Keratinocyte (primary cell): ENCODE measurements around the gene RTEL1. TPM values are rescaled to one million over a fixed set of nuclear protein-coding genes. Genes with fewer than 3 reads are reported as not detected.

ENCODE experiments used
- DNase-seq: peaks from one replicate; pipeline ENCODE4 v3.0.0-alpha.2; 2011; ENCODE audit warnings: low read depth, missing footprints, low spot score
- FAIRE-seq: peaks from 2 replicates; lab custom pipeline; 2011; peaks lifted over from hg19 to GRCh38; lab: Jason Lieb, UNC
- H2AFZ ChIP-seq: 2 replicates; pipeline ENCODE4 v1.6.0; 2012; ENCODE audit warnings: low read length, control low read depth, inconsistent platforms; ENCODE audit not compliant: control insufficient read depth
- H3K27ac ChIP-seq: 2 replicates; pipeline ENCODE4 v1.5.1; 2011; ENCODE audit warnings: low read length; ENCODE audit not compliant: control insufficient read depth, insufficient read depth
- H3K27me3 ChIP-seq: 3 replicates; pipeline ENCODE4 v1.6.0; 2011; ENCODE audit warnings: low read length; ENCODE audit not compliant: control insufficient read depth, insufficient read depth; ENCODE audit errors: extremely low read depth
- H3K36me3 ChIP-seq, 2 experiments: 2 replicates in 1 of 2; 3 replicates in 1 of 2; pipeline ENCODE4 v1.5.1; 2011; ENCODE audit warnings: low read length in 2 of 2, mild to moderate bottlenecking in 1 of 2; ENCODE audit not compliant: control insufficient read depth in 2 of 2, insufficient read depth in 2 of 2; ENCODE audit errors: extremely low read depth in 1 of 2
- H3K4me1 ChIP-seq: 3 replicates; pipeline ENCODE4 v1.5.1; 2011; ENCODE audit warnings: low read length; ENCODE audit not compliant: control insufficient read depth, insufficient read depth; ENCODE audit errors: extremely low read depth
- H3K4me2 ChIP-seq: 3 replicates; pipeline ENCODE4 v1.6.0; 2011; ENCODE audit warnings: low read depth, low read length; ENCODE audit not compliant: control insufficient read depth, insufficient read depth; ENCODE audit errors: extremely low read depth
- H3K4me3 ChIP-seq, 3 experiments: fragments of 200-600 bp in 1 of 3; sonication (generic) in 1 of 3; 2 replicates in 2 of 3; 3 replicates in 1 of 3; pipeline ENCODE4 v1.5.1; 2011 to 2016; ENCODE audit warnings: low read length in 3 of 3, mild to moderate bottlenecking in 3 of 3, control low read depth in 2 of 3, inconsistent platforms in 1 of 3, low read depth in 1 of 3, mixed read lengths in 1 of 3, mixed run types in 1 of 3, moderate library complexity in 1 of 3; ENCODE audit not compliant: control insufficient read depth in 2 of 3, insufficient read depth in 2 of 3; ENCODE audit errors: extremely low read depth in 1 of 3
- H3K79me2 ChIP-seq: 2 replicates; pipeline ENCODE4 v1.6.0; 2012; ENCODE audit warnings: low read length; ENCODE audit not compliant: control insufficient read depth, insufficient read depth
- H3K9ac ChIP-seq: 3 replicates; pipeline ENCODE4 v1.6.0; 2011; ENCODE audit warnings: low read length; ENCODE audit not compliant: control insufficient read depth, insufficient read depth; ENCODE audit errors: extremely low read depth
- H3K9me1 ChIP-seq: 3 replicates; pipeline ENCODE4 v1.6.0; 2011; ENCODE audit warnings: low read length; ENCODE audit not compliant: control insufficient read depth, insufficient read depth; ENCODE audit errors: extremely low read depth
- H3K9me3 ChIP-seq: 2 replicates; pipeline ENCODE4 v1.5.1; 2012; ENCODE audit warnings: low read depth, low read length; ENCODE audit not compliant: control insufficient read depth
- H4K20me1 ChIP-seq: 3 replicates; pipeline ENCODE4 v1.6.0; 2011; ENCODE audit warnings: low read length; ENCODE audit not compliant: control insufficient read depth, insufficient read depth; ENCODE audit errors: extremely low read depth
- CTCF ChIP-seq, 3 experiments: IDR thresholded peaks in 1 of 3; conservative IDR thresholded peaks in 1 of 3; optimal IDR thresholded peaks in 1 of 3; 2 replicates in 2 of 3; 3 replicates in 1 of 3; pipeline versions ENCODE3 to v1.5.1; 2011; ENCODE audit warnings: low read length in 3 of 3, mild to moderate bottlenecking in 3 of 3, moderate library complexity in 2 of 3, control low read depth in 1 of 3, inconsistent platforms in 1 of 3; ENCODE audit not compliant: insufficient read depth in 2 of 3; ENCODE audit errors: extremely low read depth in 1 of 3
- EZH2 ChIP-seq: IDR thresholded peaks from one replicate; pipeline ENCODE4 v1.6.1; 2012; ENCODE audit warnings: inconsistent platforms, mild to moderate bottlenecking, low read length, moderate library complexity
- dilution Hi-C: fragments of 300-500 bp; cut with MboI; formaldehyde crosslinking; loops from one replicate; pipeline ENCODE4 v1.7.0; 2020; ENCODE audit warnings: low sequenced_read_pairs; ENCODE audit not compliant: extremely low pct_ligation_motif_present
- polyA plus RNA-seq, 5 experiments: library from polyadenylated mRNA; depleted of rRNA in 3 of 5; stranded (reverse) in 3 of 5; stranded (forward) in 1 of 5; unstranded in 1 of 5; fragments of >200 nt; gene quantifications; 1 replicate in 1 of 5; 2 replicates in 3 of 5; 3 replicates in 1 of 5; pipeline versions ENCODE4 v1.2.1 to v1.2.3, GENCODE V29; 2011 to 2012; ENCODE audit warnings: missing spikeins in 2 of 5, low read depth in 1 of 5, low replicate concordance in 1 of 5
- small RNA-seq, 3 experiments: library from RNA; depleted of rRNA; stranded (forward); fragments of <200 nt; gene quantifications; one replicate each; pipeline ENCODE3, GENCODE V24; 2012; ENCODE audit warnings: low read depth in 3 of 3, low replicate concordance in 1 of 3; ENCODE audit not compliant: insufficient read length in 3 of 3

Gene RTEL1
- polyA plus RNA-seq, 1 donor (not counting 4 experiments of a cell fraction or from before 2014, with no cell fraction given) = 12.4 TPM

- Histone ChIP-seq H2AFZ (no peak overlapping the region), H3K9ac (no peak overlapping the region), H3K4me1 (peaks cover 12% of the 10 kb centered on the region), H3K36me3 (peaks cover 2 to 7% of the 10 kb centered on the region in 2 experiments), H3K27me3 (no peaks in the 10 kb centered on the region), H3K4me3 (no peak overlapping the region), H3K27ac (no peak overlapping the region), H3K4me2 (no peak overlapping the region), H3K9me3 (no peaks in the 10 kb centered on the region), H3K9me1 (no peaks in the 10 kb centered on the region), H4K20me1 (no peaks in the 10 kb centered on the region), H3K79me2 (no peaks in the 10 kb centered on the region)
- dilution Hi-C loops = no loop called here
- TF ChIP-seq EZH2 = no peak
- no peak for TF ChIP-seq CTCF (optimal IDR thresholded peaks at IDR 0.05 in 1 of 3, IDR thresholded peaks at IDR 0.05 in 1 of 3, conservative IDR thresholded peaks at IDR 0.05 in 1 of 3; ENCODE audit: extremely low read depth in 1 of 3, insufficient read depth in 2 of 3, low read length in 3 of 3)
- no peak for DNase-seq
- FAIRE-seq = no peak
Observed at GRCh38 chr20:63745424-63745805, 87.3 kb downstream of the RTEL1 start.

Small RNAs within 50 kb of the gene (small RNA-seq; reads per million reads assigned to genes)
- 0 reads per million in 3 experiments for gene LIME1
- gene TNFRSF6B = 0 reads per million in 3 experiments

Other genes starting within 250 kb of the RTEL1 start
- gene KCNQ2, start 185.7 kb upstream of the RTEL1 start, polyA plus RNA-seq = 0.12 TPM in 1 of 3 replicates, not detected in the others
- 0.12 to 0.77 TPM (median 0.31 TPM) in 3 replicates for gene EEF1A2, start 159.2 kb upstream of the RTEL1 start, polyA plus RNA-seq
- gene PPDPF, start 137.5 kb upstream of the RTEL1 start, polyA plus RNA-seq = 8.8 to 68.4 TPM (median 16.4 TPM) in 3 replicates
- 28.5 to 38.9 TPM (median 37.0 TPM) in 3 replicates for gene PTK6, start 120.9 kb upstream of the RTEL1 start, polyA plus RNA-seq
- gene SRMS, start 110.6 kb upstream of the RTEL1 start, polyA plus RNA-seq = 0.10 to 0.32 TPM (median 0.14 TPM) in 3 replicates
- gene FNDC11, start 104.2 kb upstream of the RTEL1 start, polyA plus RNA-seq = 0.48 to 0.84 TPM (median 0.55 TPM) in 3 replicates
- gene HELZ2, start 84.1 kb upstream of the RTEL1 start, polyA plus RNA-seq = 14.8 to 29.0 TPM (median 24.3 TPM) in 3 replicates
- 5.1 to 8.4 TPM (median 6.2 TPM) in 3 replicates for gene GMEB2, start 31.2 kb upstream of the RTEL1 start, polyA plus RNA-seq
- 9.2 to 12.0 TPM (median 10.5 TPM) in 3 replicates for gene STMN3, start 4.9 kb upstream of the RTEL1 start, polyA plus RNA-seq
- gene TNFRSF6B, start 38.3 kb downstream of the RTEL1 start, polyA plus RNA-seq = 51.9 to 151 TPM (median 58.1 TPM) in 3 replicates
- gene ARFRP1, start 49.7 kb downstream of the RTEL1 start, polyA plus RNA-seq = 29.7 to 37.4 TPM (median 30.4 TPM) in 3 replicates
- 7.8 to 13.5 TPM (median 12.2 TPM) in 3 replicates for gene ZGPAT, start 49.7 kb downstream of the RTEL1 start, polyA plus RNA-seq
- 0.60 to 3.5 TPM (median 0.75 TPM) in 3 replicates for gene LIME1, start 78.4 kb downstream of the RTEL1 start, polyA plus RNA-seq
- 18.3 to 33.6 TPM (median 23.5 TPM) in 3 replicates for gene SLC2A4RG, start 81.5 kb downstream of the RTEL1 start, polyA plus RNA-seq
- gene ZBTB46, start 173.0 kb downstream of the RTEL1 start, polyA plus RNA-seq = 0.12 to 0.18 TPM (median 0.13 TPM) in 3 replicates
- gene ABHD16B, start 203.2 kb downstream of the RTEL1 start, polyA plus RNA-seq = not detected in 3 replicates
- gene TPD52L2, start 207.0 kb downstream of the RTEL1 start, polyA plus RNA-seq = 177 to 208 TPM (median 200 TPM) in 3 replicates
- 43.7 to 62.0 TPM (median 59.0 TPM) in 3 replicates for gene DNAJC5, start 236.8 kb downstream of the RTEL1 start, polyA plus RNA-seq